Measurements from ENCODE around the gene CNPY4.

DNA sequence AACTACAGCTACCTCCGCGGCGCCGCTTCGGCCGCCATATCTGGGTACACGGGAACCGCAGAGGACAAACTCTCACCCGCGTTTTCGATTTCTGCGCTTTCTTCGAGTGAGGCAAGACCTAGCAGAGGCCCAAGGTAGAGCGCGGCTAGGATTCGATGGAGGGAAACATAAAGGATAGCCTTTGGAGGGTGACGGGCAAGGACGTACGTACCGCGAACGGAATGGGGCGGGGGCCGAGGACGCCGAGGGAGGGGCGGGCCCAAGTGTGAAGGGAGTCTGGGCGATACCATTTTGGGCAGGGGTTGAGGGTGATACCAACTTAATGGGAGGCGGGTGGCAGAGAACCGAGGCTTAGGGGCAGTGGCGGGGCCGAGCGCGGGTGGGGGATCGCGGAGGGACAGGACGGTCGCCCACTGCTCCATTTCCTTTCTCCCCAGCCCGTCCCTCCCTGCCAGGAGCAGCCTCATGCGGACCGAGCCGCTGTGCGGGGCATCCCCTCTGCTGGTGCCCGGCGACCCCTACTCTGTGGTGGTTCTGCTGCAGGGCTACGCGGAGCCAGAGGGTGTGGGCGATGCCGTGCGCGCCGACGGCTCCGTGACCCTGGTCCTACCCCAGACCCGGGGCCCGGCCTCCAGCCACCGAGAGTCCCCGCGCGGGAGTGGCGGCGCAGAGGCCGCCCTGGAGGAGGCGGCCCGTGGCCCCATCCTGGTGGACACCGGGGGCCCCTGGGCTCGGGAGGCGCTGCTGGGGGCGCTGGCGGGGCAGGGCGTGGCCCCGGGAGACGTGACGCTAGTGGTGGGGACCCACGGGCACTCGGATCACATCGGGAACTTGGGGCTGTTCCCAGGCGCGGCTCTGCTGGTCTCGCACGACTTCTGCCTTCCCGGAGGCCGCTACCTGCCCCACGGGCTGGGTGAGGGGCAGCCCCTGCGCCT is 7.8 kb downstream of the CNPY4 start, which contains the start of gene MBLAC1:
- TF ChIP-seq, protein P1, sequence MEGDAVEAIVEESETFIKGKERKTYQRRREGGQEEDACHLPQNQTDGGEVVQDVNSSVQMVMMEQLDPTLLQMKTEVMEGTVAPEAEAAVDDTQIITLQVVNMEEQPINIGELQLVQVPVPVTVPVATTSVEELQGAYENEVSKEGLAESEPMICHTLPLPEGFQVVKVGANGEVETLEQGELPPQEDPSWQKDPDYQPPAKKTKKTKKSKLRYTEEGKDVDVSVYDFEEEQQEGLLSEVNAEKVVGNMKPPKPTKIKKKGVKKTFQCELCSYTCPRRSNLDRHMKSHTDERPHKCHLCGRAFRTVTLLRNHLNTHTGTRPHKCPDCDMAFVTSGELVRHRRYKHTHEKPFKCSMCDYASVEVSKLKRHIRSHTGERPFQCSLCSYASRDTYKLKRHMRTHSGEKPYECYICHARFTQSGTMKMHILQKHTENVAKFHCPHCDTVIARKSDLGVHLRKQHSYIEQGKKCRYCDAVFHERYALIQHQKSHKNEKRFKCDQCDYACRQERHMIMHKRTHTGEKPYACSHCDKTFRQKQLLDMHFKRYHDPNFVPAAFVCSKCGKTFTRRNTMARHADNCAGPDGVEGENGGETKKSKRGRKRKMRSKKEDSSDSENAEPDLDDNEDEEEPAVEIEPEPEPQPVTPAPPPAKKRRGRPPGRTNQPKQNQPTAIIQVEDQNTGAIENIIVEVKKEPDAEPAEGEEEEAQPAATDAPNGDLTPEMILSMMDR (IDR thresholded peaks at IDR 0.05; ENCODE audit: low read length): no peak
- TF ChIP-seq EZH2 (optimal IDR thresholded peaks at IDR 0.05; ENCODE audit: low read depth, low read length): no peak
